K562 (cell line): ENCODE measurements around the gene DNAJC11. TPM values are rescaled to one million over a fixed set of nuclear protein-coding genes. Genes with fewer than 3 reads are reported as not detected.

Experiments used
- ATAC-seq: fragments of 200-7000 bp; cut with Tn5 transposase; 3 replicates; pipeline ENCODE4 v1.9.1; 2020; ENCODE audit warnings: moderate library complexity
- BruUV-seq: library from RNA; stranded (reverse); fragments of 400-500 nt; replicated peaks from 2 replicates; lab custom pipeline; 2021; lab: Mats Ljungman, UMichigan
- CTCF ChIA-PET: fragments of 300-600 bp; formaldehyde crosslinking; extraction: SDS; loops from one replicate; lab custom pipeline; 2021; ENCODE audit warnings: low intra/inter-chr PET ratio; lab: Yijun Ruan, JAX
- POLR2A ChIA-PET: fragments of 300-600, 350-650 bp; sonication (Branson Sonifier 250); formaldehyde crosslinking; extraction: SDS; loops from one replicate; lab custom pipeline; 2021; ENCODE audit warnings: antibody characterized with exemption, inconsistent platforms; lab: Yijun Ruan, JAX
- DNase-seq, 4 experiments: peaks; one replicate each; pipeline versions ENCODE4 v3.0.0 to v3.0.0-alpha.2; 2011 to 2018; ENCODE audit warnings: low spot score in 3 of 4, mixed read lengths in 3 of 4; ENCODE audit errors: extremely low read depth in 1 of 4
- FAIRE-seq: peaks from 2 replicates; lab custom pipeline; 2011; peaks lifted over from hg19 to GRCh38; lab: Jason Lieb, UNC
- H2AFZ ChIP-seq: 2 replicates; pipeline ENCODE4 v1.6.0; 2011; ENCODE audit warnings: low read depth, low read length, control low read depth, inconsistent platforms
- H3K27ac ChIP-seq: fragments of 200-600 bp; 3 replicates; pipeline ENCODE4 v1.8.0; 2011; ENCODE audit warnings: low read depth, mild to moderate bottlenecking, control low read depth, inconsistent platforms, low read length, moderate library complexity, mixed read lengths; ENCODE audit errors: extremely low read depth
- H3K27me3 ChIP-seq, 2 experiments: fragments of 300-600 bp in 1 of 2; 2 replicates in 1 of 2; 3 replicates in 1 of 2; pipeline versions ENCODE4 v1.6.0 to v1.8.0; 2011; ENCODE audit warnings: inconsistent platforms in 2 of 2, low read length in 2 of 2, mild to moderate bottlenecking in 1 of 2, mixed read lengths in 1 of 2, moderate library complexity in 1 of 2; ENCODE audit not compliant: control insufficient read depth in 2 of 2, insufficient read depth in 2 of 2
- H3K36me3 ChIP-seq: fragments of 300-600 bp; 3 replicates; pipeline ENCODE4 v1.8.0; 2011; ENCODE audit warnings: mild to moderate bottlenecking, low read length, inconsistent platforms; ENCODE audit not compliant: control insufficient read depth, insufficient read depth
- H3K4me1 ChIP-seq, 2 experiments: fragments of 200-600 bp in 1 of 2; replicated peaks in 1 of 2; 2 replicates in 1 of 2; 3 replicates in 1 of 2; pipeline versions ENCODE4 v1.5.1 to v1.8.0; 2011; ENCODE audit warnings: inconsistent platforms in 2 of 2, low read length in 2 of 2, mild to moderate bottlenecking in 1 of 2, mixed read lengths in 1 of 2, moderate library complexity in 1 of 2; ENCODE audit not compliant: control insufficient read depth in 2 of 2, insufficient read depth in 2 of 2
- H3K4me2 ChIP-seq: 2 replicates; pipeline ENCODE4 v1.6.1; 2011; ENCODE audit warnings: low read length, control low read depth, inconsistent platforms, mixed read lengths; ENCODE audit not compliant: insufficient read depth
- H3K4me3 ChIP-seq: fragments of 200-600 bp; sonication (generic), shearing (Covaris generic); 2 replicates; pipeline ENCODE4 v1.5.1; 2016; ENCODE audit warnings: control low read depth, inconsistent platforms
- H3K79me2 ChIP-seq: fragments of 200-600 bp; 3 replicates; pipeline ENCODE4 v1.8.0; 2011; ENCODE audit warnings: low read length, inconsistent platforms; ENCODE audit not compliant: control insufficient read depth, insufficient read depth
- H3K9ac ChIP-seq, 2 experiments: 2 replicates each; pipeline versions ENCODE4 v1.6.0 to v1.6.1; 2011; ENCODE audit warnings: low read depth in 2 of 2, low read length in 2 of 2, control low read depth in 1 of 2, inconsistent platforms in 1 of 2, mild to moderate bottlenecking in 1 of 2, mixed read lengths in 1 of 2; ENCODE audit not compliant: insufficient read depth in 1 of 2
- H3K9me1 ChIP-seq: one replicate; pipeline ENCODE4 v1.6.0; 2011; ENCODE audit warnings: inconsistent platforms, mild to moderate bottlenecking, low read length, moderate library complexity; ENCODE audit not compliant: control insufficient read depth, insufficient read depth
- H3K9me3 ChIP-seq: replicated peaks from 2 replicates; pipeline ENCODE4 v1.5.1; 2011; ENCODE audit warnings: low read depth, low read length, inconsistent platforms; ENCODE audit not compliant: control insufficient read depth, insufficient read depth
- H4K20me1 ChIP-seq: replicated peaks from 2 replicates; pipeline ENCODE4 v1.6.1; 2011; ENCODE audit warnings: low read length, inconsistent platforms, mixed read lengths; ENCODE audit not compliant: control insufficient read depth, insufficient read depth
- BACH1 ChIP-seq: fragments of 200-800 bp; sonication (Bioruptor generic); IDR thresholded peaks from 2 replicates; pipeline ENCODE4 v1.6.1; 2016; ENCODE audit warnings: missing genetic modification characterization, missing compliant biosample characterization
- ELF1 ChIP-seq: fragments of 200-800 bp; sonication (Bioruptor generic); IDR thresholded peaks from 2 replicates; pipeline ENCODE4 v1.6.1; 2016; ENCODE audit warnings: missing genetic modification characterization, missing compliant biosample characterization
- KLF6 ChIP-seq: fragments of 250-450 bp; sonication (Bioruptor Pico); IDR thresholded peaks from 2 replicates; pipeline ENCODE4 v1.4.0; 2020; ENCODE audit warnings: mild to moderate bottlenecking, moderate library complexity, borderline replicate concordance
- MCM3 ChIP-seq: fragments of 450-650 bp; IDR thresholded peaks from 2 replicates; pipeline ENCODE4 v1.6.1; 2016
- NFXL1 ChIP-seq: fragments of 450-650 bp; formaldehyde crosslinking; IDR thresholded peaks from 2 replicates; pipeline ENCODE4 v1.4.0; 2021; ENCODE audit warnings: mild to moderate bottlenecking
- RBFOX2 ChIP-seq: fragments of 200-400 bp; formaldehyde crosslinking; IDR thresholded peaks from 2 replicates; pipeline ENCODE4 v1.6.1; 2017; ENCODE audit warnings: low read depth, mild to moderate bottlenecking, low read length, moderate library complexity
- TAF7 ChIP-seq: fragments of 450-650 bp; IDR thresholded peaks from 2 replicates; pipeline ENCODE4 v1.6.1; 2016; ENCODE audit warnings: missing genetic modification characterization, missing compliant biosample characterization
- ZNF232 ChIP-seq: sonication (generic); formaldehyde crosslinking; IDR thresholded peaks from 2 replicates; pipeline ENCODE4 v1.8.0; 2022; ENCODE audit warnings: mild to moderate bottlenecking, missing genetic modification reagents
- WGBS: fragments of 100-300 bp; shearing (Covaris generic); methylation state at CpG from one replicate; pipeline ENCODE4 v1.1.6; 2016; ENCODE audit warnings: low coverage, mixed read lengths; ENCODE audit not compliant: insufficient coverage; ENCODE audit errors: missing lambda C conversion rate; 5-methylcytosine and 5-hydroxymethylcytosine counted together
- in situ Hi-C: fragments of 300-500 bp; cut with MboI; formaldehyde crosslinking; loops from 4 replicates; pipeline ENCODE4 v1.15.0; 2018; ENCODE audit warnings: inconsistent platforms, mixed read lengths
- intact Hi-C: fragments of 100-400 bp; cut with micrococcal nuclease; formaldehyde crosslinking; loops from 2 replicates; pipeline ENCODE4 v1.14.2; 2022
- polyA plus RNA-seq, 8 experiments: library from polyadenylated mRNA; depleted of rRNA in 4 of 8; stranded (reverse) in 5 of 8; unstranded in 3 of 8; fragments of >200 nt; fragmentation: Nextera tagmentation in 2 of 8; fragmentation: Illumina TruSeq in 1 of 8; extraction: Ambion mirVana in 2 of 8; extraction: Trizol in 1 of 8; gene quantifications; 2 replicates each; pipeline versions ENCODE4 v1.2.1 to v1.2.3, GENCODE V29; 2011 to 2014; ENCODE audit warnings: inconsistent platforms in 1 of 8, missing spikeins in 1 of 8
- total RNA-seq, 7 experiments: library from RNA; depleted of rRNA in 6 of 7; stranded (reverse); fragments of >200 nt in 6 of 7; fragmentation: Illumina TruSeq in 2 of 7; extraction: Trizol in 2 of 7; gene quantifications; 2 replicates each; pipeline versions ENCODE4 v1.2.1 to v1.2.3, GENCODE V29; 2011 to 2021; ENCODE audit warnings: low replicate concordance in 1 of 7

Gene DNAJC11
- total and polyA plus RNA-seq, 9 of the 15 experiments (the other 6 are each of a cell fraction or from before 2014, with no cell fraction given), result 14.1 to 123 (median 76.6) TPM

- 0 out of 2 replicates have a peak, but pooled peaks cover 6% of the 10 kb centered on the region for H4K20me1 ChIP-seq
- WGBS, result 88% methylated on average over 11 of the region's 12 CpGs
- no peaks in the 10 kb centered on the region for H3K27me3 ChIP-seq
- CTCF ChIA-PET, result no interaction called here
- peaks cover 26% of the 10 kb centered on the region for H3K79me2 ChIP-seq
- no peak overlapping the region for H3K27ac ChIP-seq
- ATAC-seq, result no peak
- DNase-seq, result no peak
- no peak for FAIRE-seq
- intact Hi-C loops, result no loop called here
- no peak overlapping the region for H2AFZ ChIP-seq
- peaks cover 71% of the 10 kb centered on the region for H3K36me3 ChIP-seq
- POLR2A ChIA-PET, result interaction anchor here (0.8 to 4.5 kb wide), 4 partner anchors 7 to 28 kb away, joined by 3 to 36 read pairs (median 5); no protein-coding TSS in a partner anchor
- TF ChIP-seq MCM3, result no peak
- TF ChIP-seq RBFOX2, result 0 out of 2 replicates have a peak, but pooled peaks have one; percentile 5
- TF ChIP-seq, all 486 proteins: peak for 1
- Histone ChIP-seq H3K9me1 (no peaks in the 10 kb centered on the region), H3K4me2 (no peak overlapping the region), H3K9me3 (no peaks in the 10 kb centered on the region), H3K4me3 (no peak overlapping the region), H3K9ac (peak overlapping the region in 1 of 2 experiments; percentile 51; a peak in 1 of 4 replicates), H3K4me1 (peaks cover 11 to 46% of the 10 kb centered on the region in 2 experiments; a peak in 4 of 5 replicates)
- no TSS peak for BruUV-seq
- in situ Hi-C loops, result no loop called here
Observed at GRCh38 chr1:6628971-6629479, 72.6 kb downstream of the DNAJC11 start.

DNA sequence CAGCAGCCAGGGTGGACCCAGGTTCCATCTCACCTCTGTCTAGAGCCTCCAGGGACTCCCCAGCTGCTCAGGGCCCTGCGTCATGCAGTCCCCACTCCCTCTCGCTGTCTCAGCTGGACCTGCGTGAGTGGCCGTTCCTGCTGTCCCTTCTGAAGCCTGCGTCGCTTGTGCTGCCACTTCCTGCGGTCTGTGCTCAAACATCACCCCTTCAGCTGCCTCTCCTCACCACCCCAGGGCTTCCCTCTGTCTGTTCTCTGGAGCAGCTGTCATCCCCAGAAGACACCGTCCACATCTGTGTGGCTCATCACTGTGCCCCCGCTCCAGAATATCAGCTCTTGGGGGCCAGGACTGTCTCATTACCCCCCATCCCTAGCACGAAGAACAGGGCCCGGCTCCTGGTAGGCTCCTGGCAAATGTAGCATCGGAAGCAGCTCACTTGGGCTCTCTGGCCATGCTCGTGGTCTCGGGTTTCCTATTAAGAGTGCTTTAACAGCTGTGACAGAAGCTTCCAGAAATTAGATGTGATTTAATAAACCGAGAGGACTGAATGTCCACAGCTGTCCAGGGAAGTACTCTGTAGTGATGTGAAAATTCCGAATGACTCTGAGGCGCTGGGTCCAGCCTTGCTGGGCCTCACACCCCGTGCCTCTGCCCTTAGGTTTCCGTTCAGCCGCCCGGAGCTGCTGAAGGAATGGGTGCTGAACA, 73.6 kb downstream of the DNAJC11 start:
- Histone ChIP-seq H4K20me1 (peaks cover 14% of the 10 kb centered on the region; the same call in 1 of the 2 replicates), H3K27me3 (no peaks in the 10 kb centered on the region), H2AFZ (no peak overlapping the region), H3K9me3 (no peaks in the 10 kb centered on the region), H3K9ac (peak overlapping the region in 1 of 2 experiments; percentile 68; a peak in 2 of 4 replicates), H3K27ac (no peak overlapping the region), H3K36me3 (peaks cover 71% of the 10 kb centered on the region), H3K4me2 (no peak overlapping the region), H3K4me3 (no peak overlapping the region), H3K4me1 (peaks cover 12 to 46% of the 10 kb centered on the region in 2 experiments; a peak in 4 of 5 replicates), H3K79me2 (peaks cover 36% of the 10 kb centered on the region), H3K9me1 (no peaks in the 10 kb centered on the region)
- DNase-seq (no peak), FAIRE-seq (no peak), ATAC-seq (no peak)
- CTCF ChIA-PET, result no interaction called here
- WGBS, result 93% methylated on average over 21 of the region's 21 CpGs
- intact Hi-C loops, result loop anchor here (2.0 kb wide), 1 partner anchor 15 kb away; the partner anchor contains the start of gene PHF13
- POLR2A ChIA-PET, result interaction anchor here (2.1 kb wide), 1 partner anchor 24 kb away, joined by 6 read pairs; no protein-coding TSS in a partner anchor
- TF ChIP-seq BACH1 (no peak), TAF7 (tag) (no peak), NFXL1 (no peak), KLF6 (CRISPR knock-in tag) (no peak), ELF1 (no peak), ZNF232 (no peak)
- in situ Hi-C loops, result no loop called here
- no TSS peak for BruUV-seq
